T-helper 17 cell (primary cell): ENCODE data around the gene ADCY2. TPM values are rescaled to one million over a fixed set of nuclear protein-coding genes. Genes with fewer than 3 reads are reported as not detected.

ENCODE experiments used
- ATAC-seq: fragments of 150-1000 bp; cut with Tn5 transposase; 2 replicates; pipeline ENCODE4 v1.10.0; 2021; ENCODE audit warnings: mild to moderate bottlenecking, moderate library complexity
- DNase-seq, 3 donors: peaks; one replicate each; pipeline versions ENCODE4 v3.0.0 to v3.0.0-alpha.2; 2020 to 2021
- H3K9me3 ChIP-seq: one replicate; pipeline ENCODE4 v1.7.0; 2013; ENCODE audit warnings: low read length, mild to moderate bottlenecking; ENCODE audit not compliant: control insufficient read depth, poor library complexity, severe bottlenecking
- H3K27ac Mint-ChIP-seq: one replicate; pipeline ENCODE4 v1.8.0; 2022; ENCODE audit warnings: mild to moderate bottlenecking, moderate library complexity, mixed read lengths
- H3K27me3 Mint-ChIP-seq: one replicate; pipeline ENCODE4 v1.8.0; 2022; ENCODE audit warnings: mixed read lengths
- H3K36me3 Mint-ChIP-seq: one replicate; pipeline ENCODE4 v1.8.0; 2022; ENCODE audit warnings: low read depth, mixed read lengths
- H3K4me1 Mint-ChIP-seq: one replicate; pipeline ENCODE4 v1.8.0; 2022; ENCODE audit warnings: mild to moderate bottlenecking, mixed read lengths
- H3K4me3 Mint-ChIP-seq: one replicate; pipeline ENCODE4 v1.8.0; 2022; ENCODE audit warnings: mild to moderate bottlenecking, moderate library complexity, mixed read lengths
- total RNA-seq, 4 donors: library from RNA in 2 of 4; stranded (reverse) in 2 of 4; gene quantifications; one replicate each; pipeline ENCODE4 v1.2.3 and lab custom pipeline; 2022 to 2026

Gene ADCY2
- total RNA-seq, 2 donors from 2014 or later = not detected

- Mint-ChIP-seq H3K27me3 (no peaks in the 10 kb centered on the region), H3K36me3 (no peaks in the 10 kb centered on the region), H3K4me1 (no peaks in the 10 kb centered on the region), H3K27ac (no peak overlapping the region), H3K4me3 (no peak overlapping the region)
- DNase-seq (no peak), ATAC-seq (no peak)
- no peaks in the 10 kb centered on the region for H3K9me3 ChIP-seq
Measured at GRCh38 chr5:7473668-7474215, 77.8 kb downstream of the ADCY2 start.

GRCh38 chr5:7474821-7475403, 79.0 kb downstream of the ADCY2 start:
- Mint-ChIP-seq H3K27ac (no peak overlapping the region), H3K4me3 (no peak overlapping the region), H3K27me3 (no peaks in the 10 kb centered on the region), H3K4me1 (no peaks in the 10 kb centered on the region), H3K36me3 (no peaks in the 10 kb centered on the region)
- H3K9me3 ChIP-seq = no peaks in the 10 kb centered on the region
- ATAC-seq (no peak), DNase-seq (no peak)

- no peak overlapping the region for H3K4me3 Mint-ChIP-seq
- no peaks in the 10 kb centered on the region for H3K4me1 Mint-ChIP-seq
Measured at GRCh38 chr5:7478459-7478858, 82.5 kb downstream of the ADCY2 start.

GRCh38 chr5:7488734-7489133, 92.8 kb downstream of the ADCY2 start:
- DNase-seq (no peak), ATAC-seq (no peak)
- no peaks in the 10 kb centered on the region for H3K4me1 Mint-ChIP-seq
- no peak overlapping the region for H3K4me3 Mint-ChIP-seq
- no peak overlapping the region for H3K27ac Mint-ChIP-seq
- H3K36me3 Mint-ChIP-seq = no peaks in the 10 kb centered on the region
- H3K27me3 Mint-ChIP-seq = no peaks in the 10 kb centered on the region
- H3K9me3 ChIP-seq = no peaks in the 10 kb centered on the region

More at GRCh38 chr5:7478459-7478858, 82.5 kb downstream of the ADCY2 start:
- Mint-ChIP-seq H3K36me3 (no peaks in the 10 kb centered on the region), H3K27me3 (no peaks in the 10 kb centered on the region), H3K27ac (no peak overlapping the region)
- H3K9me3 ChIP-seq = no peaks in the 10 kb centered on the region
- DNase-seq = no peak
- no peak for ATAC-seq

- no peaks in the 10 kb centered on the region for H3K27me3 Mint-ChIP-seq
- no peaks in the 10 kb centered on the region for H3K36me3 Mint-ChIP-seq
- no peaks in the 10 kb centered on the region for H3K9me3 ChIP-seq
- DNase-seq (no peak), ATAC-seq (no peak)
- H3K4me3 Mint-ChIP-seq = no peak overlapping the region
- H3K27ac Mint-ChIP-seq = no peak overlapping the region
- no peaks in the 10 kb centered on the region for H3K4me1 Mint-ChIP-seq
Measured at GRCh38 chr5:7492371-7492770, 96.4 kb downstream of the ADCY2 start.

- H3K36me3 Mint-ChIP-seq = no peaks in the 10 kb centered on the region
- no peaks in the 10 kb centered on the region for H3K27me3 Mint-ChIP-seq
- DNase-seq (no peak), ATAC-seq (no peak)
- no peaks in the 10 kb centered on the region for H3K9me3 ChIP-seq
- H3K27ac Mint-ChIP-seq = no peak overlapping the region
- H3K4me3 Mint-ChIP-seq = no peak overlapping the region
- no peaks in the 10 kb centered on the region for H3K4me1 Mint-ChIP-seq
Measured at GRCh38 chr5:7493081-7493480, 97.1 kb downstream of the ADCY2 start.

- H3K4me1 Mint-ChIP-seq = no peaks in the 10 kb centered on the region
- H3K4me3 Mint-ChIP-seq = no peak overlapping the region
- ATAC-seq (no peak), DNase-seq (no peak)
- no peaks in the 10 kb centered on the region for H3K9me3 ChIP-seq
- no peaks in the 10 kb centered on the region for H3K27me3 Mint-ChIP-seq
- no peak overlapping the region for H3K27ac Mint-ChIP-seq
- H3K36me3 Mint-ChIP-seq = no peaks in the 10 kb centered on the region
Measured at GRCh38 chr5:7493622-7494021, 97.7 kb downstream of the ADCY2 start.

GRCh38 chr5:7494481-7495130, 98.7 kb downstream of the ADCY2 start:
- no peak for ATAC-seq
- H3K36me3 Mint-ChIP-seq = no peaks in the 10 kb centered on the region
- H3K4me3 Mint-ChIP-seq = no peak overlapping the region

GRCh38 chr5:7495131-7495517, 99.2 kb downstream of the ADCY2 start:
- H3K36me3 Mint-ChIP-seq = no peaks in the 10 kb centered on the region
- ATAC-seq (no peak), DNase-seq (no peak)
- H3K4me3 Mint-ChIP-seq = no peak overlapping the region
- H3K4me1 Mint-ChIP-seq = no peaks in the 10 kb centered on the region
- no peaks in the 10 kb centered on the region for H3K9me3 ChIP-seq
- no peak overlapping the region for H3K27ac Mint-ChIP-seq
- no peaks in the 10 kb centered on the region for H3K27me3 Mint-ChIP-seq

More at GRCh38 chr5:7494481-7495130, 98.7 kb downstream of the ADCY2 start:
- no peak for DNase-seq
- H3K27ac Mint-ChIP-seq = no peak overlapping the region
- no peaks in the 10 kb centered on the region for H3K4me1 Mint-ChIP-seq
- no peaks in the 10 kb centered on the region for H3K9me3 ChIP-seq
- H3K27me3 Mint-ChIP-seq = no peaks in the 10 kb centered on the region

- Mint-ChIP-seq H3K36me3 (no peaks in the 10 kb centered on the region), H3K27ac (no peak overlapping the region), H3K4me3 (no peak overlapping the region), H3K4me1 (no peaks in the 10 kb centered on the region), H3K27me3 (no peaks in the 10 kb centered on the region)
- H3K9me3 ChIP-seq = no peaks in the 10 kb centered on the region
- ATAC-seq (no peak), DNase-seq (no peak)
Measured at GRCh38 chr5:7500256-7500655, 104.3 kb downstream of the ADCY2 start.

- H3K4me1 Mint-ChIP-seq = no peaks in the 10 kb centered on the region
Measured at GRCh38 chr5:7501061-7501460, 105.1 kb downstream of the ADCY2 start.

GRCh38 chr5:7503564-7503963, 107.6 kb downstream of the ADCY2 start:
- H3K27ac Mint-ChIP-seq = no peak overlapping the region
- H3K36me3 Mint-ChIP-seq = no peaks in the 10 kb centered on the region
- H3K27me3 Mint-ChIP-seq = no peaks in the 10 kb centered on the region
- no peaks in the 10 kb centered on the region for H3K9me3 ChIP-seq
- ATAC-seq (no peak), DNase-seq (no peak)
- no peaks in the 10 kb centered on the region for H3K4me1 Mint-ChIP-seq
- no peak overlapping the region for H3K4me3 Mint-ChIP-seq

More at GRCh38 chr5:7501061-7501460, 105.1 kb downstream of the ADCY2 start:
- ATAC-seq (no peak), DNase-seq (no peak)
- no peaks in the 10 kb centered on the region for H3K36me3 Mint-ChIP-seq
- no peak overlapping the region for H3K27ac Mint-ChIP-seq
- H3K27me3 Mint-ChIP-seq = no peaks in the 10 kb centered on the region
- H3K4me3 Mint-ChIP-seq = no peak overlapping the region
- no peaks in the 10 kb centered on the region for H3K9me3 ChIP-seq

GRCh38 chr5:7515284-7515914, 119.5 kb downstream of the ADCY2 start:
- DNase-seq (no peak), ATAC-seq (no peak)
- no peaks in the 10 kb centered on the region for H3K27me3 Mint-ChIP-seq
- no peak overlapping the region for H3K4me3 Mint-ChIP-seq
- no peaks in the 10 kb centered on the region for H3K36me3 Mint-ChIP-seq
- no peaks in the 10 kb centered on the region for H3K9me3 ChIP-seq
- H3K27ac Mint-ChIP-seq = no peak overlapping the region
- no peaks in the 10 kb centered on the region for H3K4me1 Mint-ChIP-seq
